Hepatocyte (in vitro differentiated cells): ENCODE results near the gene KRTAP10-3. TPM values are rescaled to one million over a fixed set of nuclear protein-coding genes. Genes with fewer than 3 reads are reported as not detected.

ENCODE experiments used
- DNase-seq: peaks from one replicate; pipeline ENCODE4 v3.0.0-alpha.2; 2016; ENCODE audit warnings: low spot score
- H2AFZ ChIP-seq: fragments of 200-600 bp; sonication (generic); 2 replicates; pipeline ENCODE4 v1.6.0; 2016; ENCODE audit warnings: antibody characterized with exemption, mild to moderate bottlenecking
- H3K27ac ChIP-seq: fragments of 200-600 bp; sonication (generic); 2 replicates; pipeline ENCODE4 v1.5.1; 2016; ENCODE audit warnings: mild to moderate bottlenecking
- H3K27me3 ChIP-seq: fragments of 200-600 bp; sonication (generic); 2 replicates; pipeline ENCODE4 v1.6.1; 2016
- H3K36me3 ChIP-seq: fragments of 200-600 bp; sonication (generic); replicated peaks from 2 replicates; pipeline ENCODE4 v1.5.1; 2016; ENCODE audit warnings: low read depth; ENCODE audit not compliant: insufficient read depth
- H3K4me1 ChIP-seq: fragments of 200-600 bp; sonication (generic); 2 replicates; pipeline ENCODE4 v1.5.1; 2016; ENCODE audit warnings: mild to moderate bottlenecking, moderate library complexity; ENCODE audit not compliant: insufficient read depth
- H3K4me2 ChIP-seq: fragments of 200-600 bp; sonication (generic); 2 replicates; pipeline ENCODE4 v1.6.0; 2016
- H3K4me3 ChIP-seq: fragments of 200-600 bp; sonication (generic); 2 replicates; pipeline ENCODE4 v1.5.1; 2016; ENCODE audit warnings: mild to moderate bottlenecking
- H3K79me2 ChIP-seq: fragments of 200-600 bp; sonication (generic); 2 replicates; pipeline ENCODE4 v1.6.0; 2017; ENCODE audit warnings: mild to moderate bottlenecking
- H3K9me2 ChIP-seq: fragments of 200-600 bp; sonication (generic); replicated peaks from 2 replicates; pipeline ENCODE4 v1.6.0; 2017; ENCODE audit warnings: mild to moderate bottlenecking; ENCODE audit not compliant: insufficient read depth
- H3K9me3 ChIP-seq: fragments of 200-600 bp; sonication (generic); 2 replicates; pipeline ENCODE4 v1.5.1; 2016; ENCODE audit warnings: low read depth, mild to moderate bottlenecking
- H4K20me1 ChIP-seq: fragments of 200-600 bp; sonication (generic); 2 replicates; pipeline ENCODE4 v1.6.0; 2016; ENCODE audit warnings: mild to moderate bottlenecking; ENCODE audit not compliant: insufficient read depth, poor library complexity, severe bottlenecking
- EZH2 ChIP-seq: fragments of 200-600 bp; sonication (generic); IDR thresholded peaks from 2 replicates; pipeline ENCODE4 v1.6.1; 2016; ENCODE audit warnings: antibody characterized with exemption, mild to moderate bottlenecking, borderline replicate concordance
- EZH2phosphoT487 ChIP-seq: fragments of 200-600 bp; sonication (generic); IDR thresholded peaks from one replicate; pipeline ENCODE4 v1.6.1; 2018; ENCODE audit warnings: antibody characterized with exemption, mild to moderate bottlenecking, low read depth, moderate library complexity; ENCODE audit not compliant: unreplicated experiment, severe bottlenecking
- WGBS: methylation state at CpG from one replicate; pipeline ENCODE4 v1.1.6; 2016; ENCODE audit warnings: low lambda C conversion rate; ENCODE audit errors: missing lambda C conversion rate; 5-methylcytosine and 5-hydroxymethylcytosine counted together
- polyA plus RNA-seq: library from polyadenylated mRNA; unstranded; fragments of >200 nt; fragmentation: Nextera tagmentation; extraction: Ambion mirVana; gene quantifications from 2 replicates; pipeline ENCODE4 v1.2.1, GENCODE V29; 2016
- total RNA-seq: library from RNA; depleted of rRNA; stranded (reverse); fragments of >200 nt; gene quantifications from 2 replicates; pipeline ENCODE4 v1.2.3, GENCODE V29; 2014
- TF ChIP-seq, protein P1 (sequence below): fragments of 200-600 bp; sonication (generic); IDR thresholded peaks from 2 replicates; pipeline ENCODE4 v1.5.1; 2016; ENCODE audit warnings: antibody characterized with exemption, mild to moderate bottlenecking; ENCODE audit not compliant: poor library complexity

KRTAP10-3 gene
- total and polyA plus RNA-seq, 2 experiments from 2014 or later, result not detected

DNA sequence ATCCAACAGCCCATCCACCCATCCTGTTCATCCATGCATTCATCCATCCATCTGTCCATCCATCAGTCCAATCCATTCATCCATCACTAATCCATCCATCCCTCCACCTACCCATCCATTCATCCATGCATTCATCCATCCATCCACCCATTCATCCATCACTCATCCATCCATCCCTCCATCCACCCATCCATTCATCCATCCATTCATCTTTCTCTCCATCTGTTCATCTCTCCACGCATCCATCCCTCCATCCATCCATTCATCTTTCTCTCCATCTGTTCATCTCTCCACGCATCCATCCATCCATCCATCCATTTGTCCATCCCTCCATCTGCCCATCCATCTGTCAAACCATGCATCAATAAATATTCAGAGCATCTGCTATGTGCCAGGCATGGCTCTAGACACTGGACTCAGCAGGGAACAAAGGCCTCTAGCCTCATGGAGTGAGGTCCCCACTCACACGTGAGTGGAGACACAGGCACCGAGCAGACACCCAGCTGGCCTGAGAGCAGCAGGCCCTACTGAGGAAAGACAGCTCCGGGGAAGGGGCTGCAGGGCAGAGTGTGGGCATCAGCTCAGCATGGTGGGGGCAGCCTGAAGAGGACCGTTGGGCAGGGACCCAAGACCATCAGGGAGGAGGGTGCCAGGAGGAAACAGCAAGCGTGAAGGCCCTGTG is 28.2 kb downstream of the KRTAP10-3 start:
- Histone ChIP-seq H3K4me2 (no peak overlapping the region), H3K4me3 (no peak overlapping the region), H3K79me2 (no peaks in the 10 kb centered on the region), H3K4me1 (no peaks in the 10 kb centered on the region), H4K20me1 (no peaks in the 10 kb centered on the region), H3K27ac (no peak overlapping the region), H3K27me3 (no peaks in the 10 kb centered on the region), H3K9me3 (no peaks in the 10 kb centered on the region), H3K9me2 (no peaks in the 10 kb centered on the region), H2AFZ (no peak overlapping the region), H3K36me3 (no peaks in the 10 kb centered on the region)
- TF ChIP-seq, protein P1, sequence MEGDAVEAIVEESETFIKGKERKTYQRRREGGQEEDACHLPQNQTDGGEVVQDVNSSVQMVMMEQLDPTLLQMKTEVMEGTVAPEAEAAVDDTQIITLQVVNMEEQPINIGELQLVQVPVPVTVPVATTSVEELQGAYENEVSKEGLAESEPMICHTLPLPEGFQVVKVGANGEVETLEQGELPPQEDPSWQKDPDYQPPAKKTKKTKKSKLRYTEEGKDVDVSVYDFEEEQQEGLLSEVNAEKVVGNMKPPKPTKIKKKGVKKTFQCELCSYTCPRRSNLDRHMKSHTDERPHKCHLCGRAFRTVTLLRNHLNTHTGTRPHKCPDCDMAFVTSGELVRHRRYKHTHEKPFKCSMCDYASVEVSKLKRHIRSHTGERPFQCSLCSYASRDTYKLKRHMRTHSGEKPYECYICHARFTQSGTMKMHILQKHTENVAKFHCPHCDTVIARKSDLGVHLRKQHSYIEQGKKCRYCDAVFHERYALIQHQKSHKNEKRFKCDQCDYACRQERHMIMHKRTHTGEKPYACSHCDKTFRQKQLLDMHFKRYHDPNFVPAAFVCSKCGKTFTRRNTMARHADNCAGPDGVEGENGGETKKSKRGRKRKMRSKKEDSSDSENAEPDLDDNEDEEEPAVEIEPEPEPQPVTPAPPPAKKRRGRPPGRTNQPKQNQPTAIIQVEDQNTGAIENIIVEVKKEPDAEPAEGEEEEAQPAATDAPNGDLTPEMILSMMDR, result no peak
- TF ChIP-seq EZH2phosphoT487, result no peak
- no peak for TF ChIP-seq EZH2
- WGBS, result 87% methylated on average over 7 of the region's 7 CpGs
- no peak for DNase-seq

GRCh38 chr21:44529503-44530125 is 29.0 kb downstream of the KRTAP10-3 start:
- DNase-seq, result no peak
- no peak for TF ChIP-seq EZH2
- TF ChIP-seq EZH2phosphoT487, result no peak
- TF ChIP-seq, protein P1, result no peak
- Histone ChIP-seq H3K4me1 (no peaks in the 10 kb centered on the region), H4K20me1 (no peaks in the 10 kb centered on the region), H3K9me3 (no peaks in the 10 kb centered on the region), H3K27ac (no peak overlapping the region), H3K79me2 (no peaks in the 10 kb centered on the region), H3K27me3 (no peaks in the 10 kb centered on the region), H3K4me2 (no peak overlapping the region), H3K9me2 (no peaks in the 10 kb centered on the region), H2AFZ (no peak overlapping the region), H3K36me3 (no peaks in the 10 kb centered on the region), H3K4me3 (no peak overlapping the region)
- WGBS, result 88% methylated on average over 23 of the region's 23 CpGs

GRCh38 chr21:44529011-44529421 is 29.6 kb downstream of the KRTAP10-3 start:
- no peak for DNase-seq
- 93% methylated on average over 17 of the region's 17 CpGs for WGBS
- H3K27me3 ChIP-seq, result no peaks in the 10 kb centered on the region

More at GRCh38 chr21:44529011-44529421, 29.6 kb downstream of the KRTAP10-3 start:
- Histone ChIP-seq H2AFZ (no peak overlapping the region), H3K9me3 (no peaks in the 10 kb centered on the region), H3K79me2 (no peaks in the 10 kb centered on the region), H4K20me1 (no peaks in the 10 kb centered on the region), H3K4me3 (no peak overlapping the region), H3K4me2 (no peak overlapping the region), H3K9me2 (no peaks in the 10 kb centered on the region), H3K36me3 (no peaks in the 10 kb centered on the region), H3K27ac (no peak overlapping the region), H3K4me1 (no peaks in the 10 kb centered on the region)
- TF ChIP-seq EZH2, result no peak
- TF ChIP-seq, protein P1, result no peak
- TF ChIP-seq EZH2phosphoT487, result no peak
